CD4-positive, alpha-beta T cell treated with Interleukin-21 for 1 hour (primary cell): Measurements from ENCODE around the gene MFSD6.
"Not testable (repeated sequence)": the region's sequence is repeated elsewhere in the genome, so short reads cannot be mapped to it uniquely, and the experiment has no call there.

Experiments
- DNase-seq: peaks from one replicate; pipeline ENCODE4 v3.0.0-alpha.2; 2020

The MFSD6 gene

GRCh38 chr2:190405995-190406394 lies 2.2 kb upstream of the MFSD6 start:
- no peak for DNase-seq

GRCh38 chr2:190406805-190407204 lies 1.4 kb upstream of the MFSD6 start:
- DNase-seq: no peak

- DNase-seq: peak; percentile 84
These were observed 901 bp upstream of the MFSD6 start for GRCh38 chr2:190407246-190407661.

- peak; percentile 86 for DNase-seq
These were observed 550 bp downstream of the MFSD6 start for GRCh38 chr2:190408538-190409271.

- peak; percentile 9 for DNase-seq
These were observed 1.5 kb downstream of the MFSD6 start for GRCh38 chr2:190409616-190410015.

GRCh38 chr2:190410166-190410565 lies 2.0 kb downstream of the MFSD6 start:
- DNase-seq: no peak

- no peak for DNase-seq
These were observed 4.8 kb downstream of the MFSD6 start for GRCh38 chr2:190412966-190413365.

- no peak for DNase-seq
These were observed 5.3 kb downstream of the MFSD6 start for GRCh38 chr2:190413421-190413820.

- no peak for DNase-seq
These were observed 7.1 kb downstream of the MFSD6 start for GRCh38 chr2:190415251-190415650.

GRCh38 chr2:190415794-190416775 lies 7.9 kb downstream of the MFSD6 start:
- DNase-seq: peak; percentile 22

- no peak for DNase-seq
These were observed 9.1 kb downstream of the MFSD6 start for GRCh38 chr2:190417045-190417842.

- no peak for DNase-seq
These were observed 10.6 kb downstream of the MFSD6 start for GRCh38 chr2:190418727-190419126.

GRCh38 chr2:190420801-190421200 lies 12.6 kb downstream of the MFSD6 start:
- no peak for DNase-seq

- DNase-seq: no peak
These were observed 17.2 kb downstream of the MFSD6 start for GRCh38 chr2:190425221-190425866.

- DNase-seq: no peak
These were observed 17.9 kb downstream of the MFSD6 start for GRCh38 chr2:190425883-190426658.

GRCh38 chr2:190430866-190431265 lies 22.7 kb downstream of the MFSD6 start:
- not testable (repeated sequence) for DNase-seq

GRCh38 chr2:190431907-190432306 lies 23.8 kb downstream of the MFSD6 start:
- DNase-seq: no peak

GRCh38 chr2:190432567-190433231 lies 24.5 kb downstream of the MFSD6 start:
- DNase-seq: no peak

GRCh38 chr2:190435031-190435670 lies 27.0 kb downstream of the MFSD6 start:
- no peak for DNase-seq

GRCh38 chr2:190436557-190436956 lies 28.4 kb downstream of the MFSD6 start:
- DNase-seq: no peak

GRCh38 chr2:190440113-190440512 lies 32.0 kb downstream of the MFSD6 start:
- DNase-seq: no peak
